Measurements from ENCODE around the gene ERG.

Gene ERG

DNA sequence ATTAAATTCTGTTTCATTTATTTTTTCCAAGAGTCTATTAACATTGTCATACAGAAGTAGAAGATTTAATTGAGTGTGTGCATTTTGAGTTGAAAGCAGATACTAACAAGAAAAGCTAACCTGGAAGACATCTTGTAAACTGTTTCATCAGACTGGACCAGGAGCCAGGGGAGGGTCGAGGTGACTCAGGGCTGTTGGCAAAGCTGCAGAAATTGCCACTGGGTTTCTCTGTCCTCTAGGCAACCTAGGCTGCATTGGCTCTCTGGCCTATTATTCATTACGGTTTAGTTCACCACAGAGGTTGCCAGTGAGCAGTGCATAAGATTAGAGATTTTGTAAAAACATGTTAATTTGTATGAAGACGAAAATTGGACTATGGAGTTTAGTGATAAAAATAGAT, 27.5 kb downstream of the ERG start:
- peaks cover 4% of the 10 kb centered on the region for H3K9me3 Mint-ChIP-seq
- no peak overlapping the region for H3K27ac Mint-ChIP-seq
- no peak for ATAC-seq
- H3K36me3 Mint-ChIP-seq = no peaks in the 10 kb centered on the region
- H3K27me3 Mint-ChIP-seq = peaks cover 26% of the 10 kb centered on the region
- H3K4me1 Mint-ChIP-seq = no peaks in the 10 kb centered on the region
- H3K4me3 Mint-ChIP-seq = no peak overlapping the region

- Mint-ChIP-seq H3K9me3 (peaks cover 9% of the 10 kb centered on the region), H3K4me1 (no peaks in the 10 kb centered on the region), H3K36me3 (no peaks in the 10 kb centered on the region), H3K27ac (no peak overlapping the region), H3K4me3 (no peak overlapping the region), H3K27me3 (peaks cover 24% of the 10 kb centered on the region)
- ATAC-seq = no peak
These were observed 28.6 kb downstream of the ERG start for GRCh38 chr21:38469642-38470041.

GRCh38 chr21:38468989-38469388, 29.3 kb downstream of the ERG start:
- peaks cover 10% of the 10 kb centered on the region for H3K9me3 Mint-ChIP-seq
- no peak overlapping the region for H3K4me3 Mint-ChIP-seq
- H3K27ac Mint-ChIP-seq = no peak overlapping the region
- H3K27me3 Mint-ChIP-seq = peaks cover 18% of the 10 kb centered on the region
- ATAC-seq = no peak
- no peaks in the 10 kb centered on the region for H3K36me3 Mint-ChIP-seq
- H3K4me1 Mint-ChIP-seq = no peaks in the 10 kb centered on the region

DNA sequence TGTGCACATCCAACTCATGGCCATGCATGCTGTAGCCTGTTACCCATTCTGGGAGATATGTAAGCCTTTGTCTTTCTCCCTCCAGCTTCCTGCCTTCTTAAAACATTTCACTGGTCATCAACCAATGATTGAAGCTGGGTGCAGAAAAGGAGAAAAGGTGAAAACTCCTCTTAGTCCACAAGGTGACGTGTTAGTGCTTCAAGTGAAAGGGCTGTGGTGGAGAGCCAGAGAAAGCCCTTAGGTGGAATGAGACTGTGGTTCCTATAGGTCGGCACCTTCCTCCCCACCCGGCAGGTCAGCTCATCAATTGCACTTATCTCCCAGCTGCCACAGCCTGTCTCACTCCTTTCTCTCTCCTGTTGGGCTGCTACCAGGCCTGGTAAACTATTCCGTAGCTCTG, 30.4 kb downstream of the ERG start:
- H3K4me1 Mint-ChIP-seq = no peaks in the 10 kb centered on the region
- H3K27ac Mint-ChIP-seq = no peak overlapping the region
- no peaks in the 10 kb centered on the region for H3K36me3 Mint-ChIP-seq
- peaks cover 10% of the 10 kb centered on the region for H3K9me3 Mint-ChIP-seq
- ATAC-seq = no peak
- no peak overlapping the region for H3K4me3 Mint-ChIP-seq
- H3K27me3 Mint-ChIP-seq = peaks cover 10% of the 10 kb centered on the region

GRCh38 chr21:38467374-38467773, 30.9 kb downstream of the ERG start:
- Mint-ChIP-seq H3K4me3 (no peak overlapping the region), H3K9me3 (peaks cover 10% of the 10 kb centered on the region), H3K4me1 (no peaks in the 10 kb centered on the region), H3K36me3 (no peaks in the 10 kb centered on the region), H3K27me3 (peaks cover 10% of the 10 kb centered on the region), H3K27ac (no peak overlapping the region)
- ATAC-seq = no peak

- no peak for ATAC-seq
- Mint-ChIP-seq H3K27ac (no peak overlapping the region), H3K4me3 (no peak overlapping the region), H3K36me3 (no peaks in the 10 kb centered on the region), H3K9me3 (peaks cover 10% of the 10 kb centered on the region), H3K4me1 (no peaks in the 10 kb centered on the region), H3K27me3 (peaks cover 7% of the 10 kb centered on the region)
These were observed 38.0 kb downstream of the ERG start for GRCh38 chr21:38460171-38460742.

- ATAC-seq = no peak
- Mint-ChIP-seq H3K27me3 (no peaks in the 10 kb centered on the region), H3K36me3 (no peaks in the 10 kb centered on the region), H3K4me1 (no peaks in the 10 kb centered on the region), H3K9me3 (peaks cover 4% of the 10 kb centered on the region), H3K27ac (no peak overlapping the region), H3K4me3 (no peak overlapping the region)
These were observed 38.8 kb downstream of the ERG start for GRCh38 chr21:38459490-38459889.

DNA sequence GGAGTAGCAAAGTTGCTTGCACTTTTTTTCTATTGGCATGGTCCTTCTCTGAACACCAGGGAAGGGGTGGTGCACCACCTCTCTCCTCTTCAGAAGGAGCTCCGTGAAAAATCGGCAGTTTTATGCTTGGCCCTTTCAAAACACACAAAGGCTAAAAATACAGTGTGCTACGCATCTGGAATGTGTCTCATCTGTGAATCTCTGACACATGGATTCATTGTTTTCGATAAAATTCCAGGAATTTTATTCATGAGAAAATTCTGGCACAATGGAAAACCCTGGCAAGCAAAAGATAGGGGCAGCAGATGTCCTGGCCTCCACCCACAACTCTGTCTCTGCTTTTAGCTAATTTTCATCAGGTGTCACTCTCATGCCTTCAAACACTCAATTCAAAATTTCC, 42.9 kb downstream of the ERG start:
- Mint-ChIP-seq H3K27ac (no peak overlapping the region), H3K27me3 (no peaks in the 10 kb centered on the region), H3K9me3 (peaks cover 4% of the 10 kb centered on the region), H3K4me1 (no peaks in the 10 kb centered on the region), H3K4me3 (no peak overlapping the region), H3K36me3 (no peaks in the 10 kb centered on the region)
- no peak for ATAC-seq

DNA sequence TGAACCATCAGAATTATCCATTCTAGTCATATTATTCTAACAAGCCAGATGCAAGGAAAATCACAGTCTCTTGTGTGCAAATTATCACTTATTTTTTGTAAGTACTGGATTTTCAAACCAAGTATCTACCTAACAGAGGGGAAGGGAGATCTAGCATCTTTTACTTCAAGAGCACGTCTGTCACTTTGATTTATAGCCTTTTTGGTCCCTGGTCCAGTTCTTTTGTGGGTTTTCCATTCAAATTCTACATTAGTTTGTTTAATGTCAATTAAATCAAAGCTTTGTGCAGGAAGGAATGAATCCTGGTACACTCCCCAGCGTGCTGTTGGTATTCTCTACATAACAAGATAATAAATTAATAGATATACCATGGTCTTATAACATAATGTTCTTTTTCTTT, 43.6 kb downstream of the ERG start:
- Mint-ChIP-seq H3K27me3 (no peaks in the 10 kb centered on the region), H3K27ac (no peak overlapping the region), H3K4me3 (no peak overlapping the region), H3K9me3 (peaks cover 4% of the 10 kb centered on the region), H3K4me1 (no peaks in the 10 kb centered on the region), H3K36me3 (no peaks in the 10 kb centered on the region)
- ATAC-seq = no peak

DNA sequence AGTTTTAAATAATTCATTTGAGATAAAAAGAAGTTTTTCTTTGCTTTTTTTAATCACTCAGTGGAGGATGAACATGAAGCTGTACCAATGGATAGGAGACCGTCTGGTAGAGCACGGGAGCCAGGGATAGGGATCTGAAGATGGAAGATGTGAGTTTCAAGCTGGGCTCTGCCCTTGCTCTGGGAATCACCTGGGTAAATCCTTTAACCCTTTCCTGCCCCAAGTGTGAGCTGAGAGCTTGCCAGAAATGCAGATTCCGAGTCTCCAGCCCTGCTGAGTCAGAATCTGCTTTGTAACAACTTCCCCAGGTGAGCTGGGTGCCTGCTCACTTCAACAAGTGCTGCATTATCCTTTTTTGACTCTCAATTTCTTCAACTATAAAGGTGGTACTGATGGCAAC, 44.1 kb downstream of the ERG start:
- no peaks in the 10 kb centered on the region for H3K27me3 Mint-ChIP-seq
- no peaks in the 10 kb centered on the region for H3K36me3 Mint-ChIP-seq
- no peak overlapping the region for H3K4me3 Mint-ChIP-seq
- H3K9me3 Mint-ChIP-seq = peaks cover 4% of the 10 kb centered on the region
- H3K27ac Mint-ChIP-seq = no peak overlapping the region
- ATAC-seq = no peak
- no peaks in the 10 kb centered on the region for H3K4me1 Mint-ChIP-seq

- H3K9me3 Mint-ChIP-seq = no peaks in the 10 kb centered on the region
- H3K4me3 Mint-ChIP-seq = no peak overlapping the region
- ATAC-seq = no peak
- H3K4me1 Mint-ChIP-seq = no peaks in the 10 kb centered on the region
- no peak overlapping the region for H3K27ac Mint-ChIP-seq
- H3K36me3 Mint-ChIP-seq = no peaks in the 10 kb centered on the region
- no peaks in the 10 kb centered on the region for H3K27me3 Mint-ChIP-seq
These were observed 49.4 kb downstream of the ERG start for GRCh38 chr21:38448671-38449385.

DNA sequence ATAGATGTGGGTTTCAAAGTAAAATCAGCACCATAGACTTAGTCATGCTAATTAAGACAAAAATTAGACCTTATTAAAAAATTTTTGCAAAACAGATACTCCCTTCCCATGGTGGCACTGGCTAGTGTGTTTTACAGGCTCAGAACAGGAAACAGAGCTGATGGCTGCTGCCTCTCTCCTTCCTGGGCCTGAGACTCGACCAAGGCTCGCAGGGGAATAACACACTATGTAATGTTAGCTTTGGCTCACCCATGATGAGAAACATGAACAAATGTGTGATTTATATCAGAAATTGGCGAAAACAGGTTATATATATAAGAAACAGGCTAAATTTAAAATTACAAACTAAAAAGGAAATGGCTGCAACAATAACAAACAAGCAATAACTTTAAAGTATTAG, 50.7 kb downstream of the ERG start:
- Mint-ChIP-seq H3K27me3 (no peaks in the 10 kb centered on the region), H3K36me3 (no peaks in the 10 kb centered on the region), H3K4me1 (no peaks in the 10 kb centered on the region), H3K27ac (no peak overlapping the region), H3K9me3 (no peaks in the 10 kb centered on the region), H3K4me3 (no peak overlapping the region)
- ATAC-seq = no peak

GRCh38 chr21:38444691-38445090, 53.6 kb downstream of the ERG start:
- no peak for ATAC-seq
- H3K27ac Mint-ChIP-seq = no peak overlapping the region
- H3K4me1 Mint-ChIP-seq = no peaks in the 10 kb centered on the region
- no peak overlapping the region for H3K4me3 Mint-ChIP-seq
- no peaks in the 10 kb centered on the region for H3K9me3 Mint-ChIP-seq
- H3K27me3 Mint-ChIP-seq = no peaks in the 10 kb centered on the region
- no peaks in the 10 kb centered on the region for H3K36me3 Mint-ChIP-seq

DNA sequence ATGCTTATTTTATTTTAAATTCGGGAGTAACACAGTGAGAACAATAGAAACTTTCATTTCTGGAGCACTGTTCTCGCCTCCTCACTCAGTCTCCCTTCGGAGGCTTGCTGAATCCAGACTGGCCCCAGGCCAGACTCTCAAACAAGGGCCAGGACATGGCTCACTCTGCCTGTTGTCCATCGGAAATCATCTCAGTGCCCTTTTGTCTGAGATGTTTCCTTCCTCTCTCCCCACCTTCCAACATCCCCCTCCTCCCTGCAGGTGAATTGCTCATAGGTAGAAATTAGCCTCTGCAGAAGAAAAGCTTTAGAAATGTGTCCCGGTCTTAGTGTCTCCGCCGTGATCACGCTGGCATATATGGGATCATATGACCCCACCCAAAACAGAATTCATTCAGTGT, 55.2 kb downstream of the ERG start:
- Mint-ChIP-seq H3K27me3 (peaks cover 13% of the 10 kb centered on the region), H3K27ac (no peak overlapping the region), H3K9me3 (peaks cover under 1% of the 10 kb centered on the region), H3K4me3 (no peak overlapping the region), H3K4me1 (no peaks in the 10 kb centered on the region), H3K36me3 (no peaks in the 10 kb centered on the region)
- no peak for ATAC-seq

DNA sequence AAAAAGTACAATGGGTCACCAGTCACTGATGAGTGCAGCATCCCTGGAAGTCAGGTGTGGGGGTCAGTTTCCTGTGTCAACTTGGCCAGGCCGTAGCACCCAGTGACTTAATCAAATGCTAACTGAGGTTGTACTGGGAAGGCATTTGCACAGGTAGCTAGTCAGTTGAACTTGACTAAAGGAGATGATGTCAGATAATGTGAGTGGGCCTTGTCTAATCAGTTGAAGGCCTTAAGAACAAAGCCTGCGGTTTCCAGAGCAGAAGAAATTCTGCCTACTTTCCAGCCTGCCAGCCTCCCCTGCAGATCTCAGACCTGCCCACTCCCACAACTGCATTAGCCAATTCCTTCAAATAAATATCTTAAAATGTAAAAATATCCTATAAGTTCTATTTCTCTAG, 57.1 kb downstream of the ERG start:
- H3K27me3 Mint-ChIP-seq = peaks cover 20% of the 10 kb centered on the region
- no peak overlapping the region for H3K4me3 Mint-ChIP-seq
- no peaks in the 10 kb centered on the region for H3K36me3 Mint-ChIP-seq
- H3K27ac Mint-ChIP-seq = no peak overlapping the region
- H3K9me3 Mint-ChIP-seq = peaks cover 2% of the 10 kb centered on the region
- no peaks in the 10 kb centered on the region for H3K4me1 Mint-ChIP-seq
- ATAC-seq = no peak

GRCh38 chr21:38440746-38441145, 57.5 kb downstream of the ERG start:
- peaks cover 20% of the 10 kb centered on the region for H3K27me3 Mint-ChIP-seq
- no peak for ATAC-seq
- H3K27ac Mint-ChIP-seq = no peak overlapping the region
- H3K4me1 Mint-ChIP-seq = no peaks in the 10 kb centered on the region
- peaks cover 2% of the 10 kb centered on the region for H3K9me3 Mint-ChIP-seq
- no peak overlapping the region for H3K4me3 Mint-ChIP-seq
- no peaks in the 10 kb centered on the region for H3K36me3 Mint-ChIP-seq

Measured in stimulated activated memory B cell treated with anti-CD40 and anti-IgM and Interleukin-4, amounts not matched to agents 10 μg/mL and 1 μg/mL and 100 μg/mL, for 72 hours (primary cell).